B cell (primary cell): ENCODE measurements around the gene TMEM108. TPM values are rescaled to one million over a fixed set of nuclear protein-coding genes. Genes with fewer than 3 reads are reported as not detected.

Experiments
- ATAC-seq: fragments of 200-7000 bp; cut with Tn5 transposase; one replicate; pipeline ENCODE4 v1.10.0; 2021; ENCODE audit warnings: low read depth, mild to moderate bottlenecking, moderate number of reproducible peaks, moderate library complexity
- CTCF ChIA-PET: fragments of 350-600 bp; sonication (Branson Sonifier 250); formaldehyde crosslinking; loops from one replicate; lab custom pipeline; 2021; ENCODE audit warnings: antibody characterized with exemption, inconsistent platforms; lab: Charles Lee
- POLR2A ChIA-PET: fragments of 350-600 bp; sonication (Branson Sonifier 250); formaldehyde crosslinking; loops from one replicate; lab custom pipeline; 2021; ENCODE audit warnings: antibody characterized with exemption; lab: Charles Lee
- DNase-seq: peaks from one replicate; pipeline ENCODE4 v3.0.0; 2013
- H2AFZ ChIP-seq: 2 replicates; pipeline ENCODE4 v1.6.1; 2012; ENCODE audit warnings: mild to moderate bottlenecking, low read depth, low read length; ENCODE audit not compliant: insufficient read depth, poor library complexity, severe bottlenecking
- H3K27ac ChIP-seq, 2 donors: 1 replicate in 1 of 2; 2 replicates in 1 of 2; pipeline ENCODE4 v1.5.1; 2012 to 2013; ENCODE audit warnings: low read length in 2 of 2, mild to moderate bottlenecking in 2 of 2, moderate library complexity in 1 of 2
- H3K27me3 ChIP-seq, 4 experiments: fragments of 200-600 bp in 1 of 4; sonication (generic) in 1 of 4; replicated peaks in 1 of 4; 1 replicate in 2 of 4; 2 replicates in 2 of 4; pipeline versions ENCODE4 v1.6.1 to v1.7.0; 2013 to 2016; ENCODE audit warnings: low read length in 3 of 4, mild to moderate bottlenecking in 2 of 4, mixed read lengths in 1 of 4, moderate library complexity in 1 of 4; ENCODE audit not compliant: insufficient read depth in 4 of 4, control insufficient read depth in 3 of 4; ENCODE audit errors: control extremely low read depth in 1 of 4
- H3K36me3 ChIP-seq, 2 experiments: replicated peaks in 1 of 2; 1 replicate in 1 of 2; 2 replicates in 1 of 2; pipeline versions ENCODE4 v1.6.1 to v1.7.1; 2013; ENCODE audit warnings: low read length in 1 of 2; ENCODE audit not compliant: insufficient read depth in 2 of 2, control insufficient read depth in 1 of 2; ENCODE audit errors: control extremely low read depth in 1 of 2, extremely low read depth in 1 of 2
- H3K4me1 ChIP-seq, 2 donors: fragments of 200-600 bp in 1 of 2; sonication (generic) in 1 of 2; 1 replicate in 1 of 2; 2 replicates in 1 of 2; pipeline versions ENCODE4 v1.5.1 to v1.6.1; 2013 to 2017; ENCODE audit warnings: low read length in 2 of 2; ENCODE audit not compliant: control insufficient read depth in 2 of 2, insufficient read depth in 2 of 2
- H3K4me2 ChIP-seq: replicated peaks from 2 replicates; pipeline ENCODE3; 2012; ENCODE audit warnings: mild to moderate bottlenecking, low read depth, low read length; ENCODE audit not compliant: poor library complexity, severe bottlenecking
- H3K4me3 ChIP-seq, 5 experiments: fragments of 200-600 bp in 1 of 5; sonication (generic) in 1 of 5; 1 replicate in 3 of 5; 2 replicates in 2 of 5; pipeline versions ENCODE4 v1.5.1 to v1.7.0; 2011 to 2016; ENCODE audit warnings: low read length in 4 of 5, mild to moderate bottlenecking in 4 of 5, low read depth in 2 of 5, control low read depth in 1 of 5, moderate library complexity in 1 of 5; ENCODE audit not compliant: insufficient read depth in 1 of 5; ENCODE audit errors: control extremely low read depth in 1 of 5, extremely low read depth in 1 of 5
- H3K79me2 ChIP-seq: fragments of 200-600 bp; sonication (generic); one replicate; pipeline ENCODE4 v1.6.0; 2016; ENCODE audit warnings: low read length; ENCODE audit not compliant: control insufficient read depth, insufficient read depth
- H3K9ac ChIP-seq: fragments of 200-600 bp; sonication (generic); 2 replicates; pipeline ENCODE4 v1.6.1; 2017; ENCODE audit warnings: mild to moderate bottlenecking, low read length, moderate library complexity
- H3K9me3 ChIP-seq, 3 donors: one replicate each; pipeline versions ENCODE4 v1.6.1 to v1.7.1; 2013; ENCODE audit warnings: low read length in 2 of 3; ENCODE audit not compliant: control insufficient read depth in 2 of 3, insufficient read depth in 1 of 3; ENCODE audit errors: control extremely low read depth in 1 of 3
- H4K20me1 ChIP-seq: 2 replicates; pipeline ENCODE4 v1.6.0; 2012; ENCODE audit warnings: mild to moderate bottlenecking, low read length; ENCODE audit not compliant: insufficient read depth, control insufficient read depth, poor library complexity, severe bottlenecking
- H3K27ac Mint-ChIP-seq: one replicate; pipeline ENCODE4 v1.8.0; 2021; ENCODE audit warnings: mixed read lengths
- H3K27me3 Mint-ChIP-seq: one replicate; pipeline ENCODE4 v1.8.0; 2021; ENCODE audit warnings: mixed read lengths
- H3K4me1 Mint-ChIP-seq: one replicate; pipeline ENCODE4 v1.8.0; 2021; ENCODE audit warnings: mixed read lengths
- H3K4me3 Mint-ChIP-seq: one replicate; pipeline ENCODE4 v1.8.0; 2021; ENCODE audit warnings: mixed read lengths
- H3K9me3 Mint-ChIP-seq: one replicate; pipeline ENCODE4 v1.8.0; 2022; ENCODE audit warnings: mixed read lengths; ENCODE audit not compliant: insufficient read depth
- EZH2 ChIP-seq: IDR thresholded peaks from 2 replicates; pipeline ENCODE4 v1.6.1; 2012; ENCODE audit warnings: borderline replicate concordance, low read depth, mild to moderate bottlenecking, moderate library complexity, low read length; ENCODE audit not compliant: insufficient read depth, poor library complexity, severe bottlenecking
- WGBS: methylation state at CpG from one replicate; pipeline ENCODE4 v1.1.5; 2013; ENCODE audit warnings: missing lambda C conversion rate; ENCODE audit not compliant: insufficient coverage; 5-methylcytosine and 5-hydroxymethylcytosine counted together
- intact Hi-C: fragments of 100-400 bp; cut with micrococcal nuclease; formaldehyde crosslinking; loops from one replicate; pipeline ENCODE4 v1.10.0; 2022
- polyA plus RNA-seq: library from polyadenylated mRNA; depleted of rRNA; stranded (reverse); fragments of >200 nt; gene quantifications from 2 replicates; pipeline ENCODE4 v1.2.3, GENCODE V29; 2012
- total RNA-seq, 2 donors: library from RNA; stranded (reverse); fragments of 120-200 nt in 1 of 2; gene quantifications; 1 replicate in 1 of 2; 2 replicates in 1 of 2; pipeline versions ENCODE4 v1.2.3 to v1.2.4, GENCODE V29; 2013 to 2022
- TF ChIP-seq, protein P1 (sequence below): fragments of 200-600 bp; IDR thresholded peaks from one replicate; pipeline ENCODE4 v1.8.0; 2022; ENCODE audit warnings: antibody characterized with exemption, mild to moderate bottlenecking

The TMEM108 gene
- total and polyA plus RNA-seq, 2 donors (not counting 1 experiment from before 2014, with no cell fraction given), result not detected

DNA sequence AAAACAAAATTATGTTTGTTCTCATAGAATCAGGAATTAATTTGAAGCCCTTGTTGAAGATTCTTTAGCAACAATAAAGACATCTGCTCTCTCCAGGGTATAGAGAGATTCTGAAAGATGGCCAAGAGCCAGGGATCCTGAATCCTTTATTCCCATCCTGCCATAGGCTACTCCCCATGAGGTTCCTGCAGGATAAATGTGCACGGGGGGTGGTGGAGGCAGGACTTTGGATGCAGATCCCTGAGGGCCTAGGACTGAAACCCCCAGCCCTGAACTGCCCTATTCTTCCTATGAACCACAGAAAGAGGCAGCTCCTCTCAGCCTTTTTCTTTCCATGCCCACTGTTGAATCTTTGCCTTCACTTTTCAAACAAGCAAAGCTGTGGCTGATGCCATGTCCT is 17.1 kb downstream of the TMEM108 start:
- Histone ChIP-seq H3K9ac (no peak overlapping the region), H3K79me2 (no peaks in the 10 kb centered on the region), H2AFZ (no peak overlapping the region), H3K27ac (no peak overlapping the region), H3K4me2 (no peak overlapping the region), H3K9me3 (no peaks in the 10 kb centered on the region), H3K36me3 (no peaks in the 10 kb centered on the region), H4K20me1 (no peaks in the 10 kb centered on the region), H3K27me3 (peaks cover 0 to 2% (median 0%) of the 10 kb centered on the region in 4 experiments), H3K4me1 (no peaks in the 10 kb centered on the region), H3K4me3 (no peak overlapping the region)
- CTCF ChIA-PET, result no interaction called here
- DNase-seq (no peak), ATAC-seq (no peak)
- H3K27ac Mint-ChIP-seq, result no peak overlapping the region
- no peaks in the 10 kb centered on the region for H3K9me3 Mint-ChIP-seq
- TF ChIP-seq EZH2, result no peak
- TF ChIP-seq, protein P1, sequence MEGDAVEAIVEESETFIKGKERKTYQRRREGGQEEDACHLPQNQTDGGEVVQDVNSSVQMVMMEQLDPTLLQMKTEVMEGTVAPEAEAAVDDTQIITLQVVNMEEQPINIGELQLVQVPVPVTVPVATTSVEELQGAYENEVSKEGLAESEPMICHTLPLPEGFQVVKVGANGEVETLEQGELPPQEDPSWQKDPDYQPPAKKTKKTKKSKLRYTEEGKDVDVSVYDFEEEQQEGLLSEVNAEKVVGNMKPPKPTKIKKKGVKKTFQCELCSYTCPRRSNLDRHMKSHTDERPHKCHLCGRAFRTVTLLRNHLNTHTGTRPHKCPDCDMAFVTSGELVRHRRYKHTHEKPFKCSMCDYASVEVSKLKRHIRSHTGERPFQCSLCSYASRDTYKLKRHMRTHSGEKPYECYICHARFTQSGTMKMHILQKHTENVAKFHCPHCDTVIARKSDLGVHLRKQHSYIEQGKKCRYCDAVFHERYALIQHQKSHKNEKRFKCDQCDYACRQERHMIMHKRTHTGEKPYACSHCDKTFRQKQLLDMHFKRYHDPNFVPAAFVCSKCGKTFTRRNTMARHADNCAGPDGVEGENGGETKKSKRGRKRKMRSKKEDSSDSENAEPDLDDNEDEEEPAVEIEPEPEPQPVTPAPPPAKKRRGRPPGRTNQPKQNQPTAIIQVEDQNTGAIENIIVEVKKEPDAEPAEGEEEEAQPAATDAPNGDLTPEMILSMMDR, result no peak
- H3K4me3 Mint-ChIP-seq, result no peak overlapping the region
- H3K4me1 Mint-ChIP-seq, result no peaks in the 10 kb centered on the region
- H3K27me3 Mint-ChIP-seq, result peaks cover 15% of the 10 kb centered on the region
- POLR2A ChIA-PET, result no interaction called here
- intact Hi-C loops, result no loop called here
- WGBS, result no CpG with 5 or more reads among the region's 1 CpG

DNA sequence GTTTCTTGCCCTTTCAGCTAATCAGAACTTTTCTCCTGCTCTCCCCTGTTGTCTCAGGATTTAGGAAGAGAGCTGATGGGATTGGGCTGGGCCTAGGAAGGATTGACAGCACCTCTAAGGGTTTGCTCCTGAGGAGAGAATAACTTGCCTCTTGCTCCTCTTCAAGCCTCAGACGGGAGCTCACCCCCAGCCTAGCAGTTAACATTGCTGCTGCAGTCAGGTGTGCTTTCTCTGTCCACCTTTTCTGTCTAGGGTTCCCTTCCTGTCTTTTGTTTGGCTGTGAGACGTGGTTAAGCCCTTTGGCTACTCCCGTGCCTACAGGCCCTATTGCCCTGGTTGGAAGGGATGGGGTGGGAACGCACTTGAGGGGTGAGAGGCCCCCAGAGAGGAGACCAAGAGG is 20.1 kb downstream of the TMEM108 start:
- no peak overlapping the region for H3K27ac Mint-ChIP-seq
- Histone ChIP-seq H3K4me3 (no peak overlapping the region), H3K79me2 (no peaks in the 10 kb centered on the region), H3K27ac (no peak overlapping the region), H4K20me1 (no peaks in the 10 kb centered on the region), H3K9me3 (no peaks in the 10 kb centered on the region), H3K4me1 (no peaks in the 10 kb centered on the region), H3K36me3 (no peaks in the 10 kb centered on the region), H3K4me2 (no peak overlapping the region), H3K27me3 (no peaks in the 10 kb centered on the region), H3K9ac (no peak overlapping the region), H2AFZ (no peak overlapping the region)
- H3K27me3 Mint-ChIP-seq, result peaks cover 10% of the 10 kb centered on the region
- DNase-seq (no peak), ATAC-seq (no peak)
- no peak overlapping the region for H3K4me3 Mint-ChIP-seq
- H3K9me3 Mint-ChIP-seq, result no peaks in the 10 kb centered on the region
- WGBS, result 76% methylated on average over 3 of the region's 4 CpGs
- intact Hi-C loops, result no loop called here
- ChIA-PET CTCF (no interaction called here), POLR2A (no interaction called here)
- no peaks in the 10 kb centered on the region for H3K4me1 Mint-ChIP-seq
- TF ChIP-seq EZH2, result no peak
- TF ChIP-seq, protein P1, result no peak
